Measurements from ENCODE around the gene ANKRD31.
"Not testable (repeated sequence)": the region's sequence is repeated elsewhere in the genome, so short reads cannot be mapped to it uniquely, and the experiment has no call there.

ANKRD31 gene, protein sequence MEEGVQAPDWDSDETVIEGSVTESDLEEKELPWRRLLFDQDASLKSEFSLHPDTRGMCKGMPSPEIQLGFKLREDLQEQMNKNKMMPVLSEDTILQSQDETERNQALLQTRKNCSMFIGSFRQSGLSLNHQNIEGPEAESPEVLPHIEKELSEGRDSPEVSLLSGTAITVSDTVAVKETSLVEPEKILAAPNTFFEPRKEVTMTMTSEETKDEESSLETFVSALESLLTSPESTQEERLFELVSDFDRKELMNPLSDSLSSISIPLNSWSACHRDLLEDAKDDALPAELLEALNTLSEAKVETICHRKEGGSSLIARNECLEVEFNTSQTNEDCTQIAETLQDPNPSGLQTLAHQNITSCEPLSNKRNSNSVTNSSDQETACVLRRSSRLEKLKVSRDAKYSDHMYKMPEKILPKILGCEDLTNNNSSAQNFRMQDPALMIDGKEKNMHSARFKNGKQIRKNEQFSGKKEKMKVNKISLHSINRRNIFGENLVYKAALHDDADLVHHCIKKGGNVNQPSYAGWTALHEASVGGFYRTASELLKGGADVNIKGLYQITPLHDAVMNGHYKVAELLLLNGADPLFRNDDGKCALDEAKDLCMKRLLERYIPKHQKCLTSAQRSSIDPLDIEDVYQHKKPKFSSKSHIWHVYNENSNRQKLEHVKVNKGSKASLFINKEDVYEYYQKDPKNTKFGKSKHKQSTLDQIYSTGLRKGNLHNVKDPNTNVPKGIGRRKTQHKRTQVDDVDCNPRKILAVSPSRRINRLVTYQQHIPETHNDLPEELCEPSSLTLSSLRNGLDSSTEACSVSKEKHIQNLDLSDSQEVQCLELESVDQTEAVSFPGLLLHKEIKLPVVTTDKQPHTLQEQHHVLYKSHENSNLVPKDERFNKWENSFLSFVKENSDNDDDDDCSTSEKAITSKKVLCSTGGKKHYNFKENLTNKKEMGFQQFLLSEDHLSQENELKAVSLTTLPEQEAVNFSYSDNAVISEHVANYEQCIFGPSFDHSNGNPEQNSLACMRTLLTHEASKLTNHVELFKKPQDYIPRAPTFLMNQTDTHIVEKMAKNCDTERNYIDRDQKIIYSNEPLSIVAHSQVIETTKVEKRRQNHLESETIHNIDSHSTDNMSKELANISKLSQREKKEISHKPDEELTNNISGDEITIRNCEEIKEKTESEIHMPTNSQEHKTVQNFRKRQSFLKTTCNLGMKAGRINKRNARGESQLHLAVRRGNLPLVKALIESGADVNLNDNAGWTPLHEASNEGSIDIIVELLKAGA (N-terminal part only)

GRCh38 chr5:75236322-75237316 is at the start of gene ANKRD31:
ANKRD31 (minus strand) TSS chr5:75236878; CDS start chr5:75236686, 192 bp downstream.
- FAIRE-seq (no peak), DNase-seq (ENCODE audit: insufficient read length, low spot score) (no peak)
- no peak for TF ChIP-seq POLR2A (IDR thresholded peaks at IDR 0.05; ENCODE audit: low read depth, low read length)

- DNase-seq (ENCODE audit: insufficient read length, low spot score) (no peak), FAIRE-seq (no peak)
- no peak for TF ChIP-seq POLR2A (IDR thresholded peaks at IDR 0.05; ENCODE audit: low read depth, low read length)
Observed at GRCh38 chr5:75286211-75286773, 49.6 kb upstream of the ANKRD31 start.

- no peak for TF ChIP-seq POLR2A (IDR thresholded peaks at IDR 0.05; ENCODE audit: low read depth, low read length)
- FAIRE-seq (no peak), DNase-seq (ENCODE audit: insufficient read length, low spot score) (no peak)
Observed at GRCh38 chr5:75282581-75282980, 45.9 kb upstream of the ANKRD31 start.

DNA sequence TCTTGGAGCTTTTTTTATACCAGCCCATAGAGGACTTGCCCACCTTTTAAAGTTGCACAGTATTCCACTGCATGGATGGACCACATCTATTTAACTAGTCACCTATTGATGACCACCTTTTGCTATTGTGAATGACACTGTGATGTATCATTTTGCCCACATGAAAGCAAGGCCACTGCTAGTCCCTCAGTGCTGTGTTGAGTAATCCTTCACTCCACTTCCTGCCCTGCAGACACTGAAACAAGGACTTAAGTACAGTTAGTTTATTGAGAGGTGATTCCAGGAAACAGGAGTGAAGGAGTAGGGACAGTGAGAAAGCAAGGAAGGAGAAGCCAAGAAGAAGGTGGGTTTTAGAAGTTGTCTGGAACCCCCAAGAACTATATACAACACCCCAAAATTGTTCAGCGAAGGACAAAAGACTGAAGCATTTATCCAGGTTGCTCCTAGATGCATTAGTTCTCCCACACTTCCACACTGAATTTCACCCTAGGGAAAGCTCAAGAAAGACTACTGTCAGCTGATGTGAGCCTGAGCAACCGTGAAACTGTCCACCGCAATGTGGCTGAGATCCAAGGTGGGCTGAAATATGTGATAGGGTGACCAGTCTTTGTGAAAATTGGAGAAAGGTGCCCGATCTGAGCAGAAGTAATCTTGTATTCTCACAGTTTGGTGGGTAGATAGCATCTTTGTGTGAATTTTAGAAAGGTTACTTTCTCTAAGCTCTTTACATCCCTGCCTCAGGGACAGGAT is 45.2 kb upstream of the ANKRD31 start:
- FAIRE-seq (no peak), DNase-seq (ENCODE audit: insufficient read length, low spot score) (no peak)
- no peak for TF ChIP-seq POLR2A (IDR thresholded peaks at IDR 0.05; ENCODE audit: low read depth, low read length)

DNA sequence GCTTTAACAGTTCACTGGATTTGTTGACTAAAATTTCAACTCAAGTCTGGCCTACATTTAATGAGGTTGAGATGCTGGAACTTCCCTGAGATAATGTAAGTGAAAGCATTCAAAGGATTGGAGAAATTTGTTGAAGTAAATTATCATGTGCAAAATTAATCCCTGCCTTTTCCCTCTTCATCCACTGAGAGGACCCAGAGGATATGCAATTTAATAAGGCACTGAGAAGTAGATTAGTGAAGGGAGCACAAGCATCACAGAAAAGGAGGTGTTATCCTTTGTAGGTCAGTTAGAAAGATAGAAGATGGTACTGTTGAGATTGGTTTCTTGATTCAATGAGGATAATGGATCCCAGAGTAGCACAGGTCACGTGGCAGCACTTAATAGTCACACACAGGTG is 42.6 kb upstream of the ANKRD31 start:
- DNase-seq (ENCODE audit: insufficient read length, low spot score) (no peak), FAIRE-seq (no peak)
- TF ChIP-seq POLR2A (IDR thresholded peaks at IDR 0.05; ENCODE audit: low read depth, low read length), result no peak

- FAIRE-seq (no peak), DNase-seq (ENCODE audit: insufficient read length, low spot score) (no peak)
- no peak for TF ChIP-seq POLR2A (IDR thresholded peaks at IDR 0.05; ENCODE audit: low read depth, low read length)
Observed at GRCh38 chr5:75277463-75277862, 40.8 kb upstream of the ANKRD31 start.

DNA sequence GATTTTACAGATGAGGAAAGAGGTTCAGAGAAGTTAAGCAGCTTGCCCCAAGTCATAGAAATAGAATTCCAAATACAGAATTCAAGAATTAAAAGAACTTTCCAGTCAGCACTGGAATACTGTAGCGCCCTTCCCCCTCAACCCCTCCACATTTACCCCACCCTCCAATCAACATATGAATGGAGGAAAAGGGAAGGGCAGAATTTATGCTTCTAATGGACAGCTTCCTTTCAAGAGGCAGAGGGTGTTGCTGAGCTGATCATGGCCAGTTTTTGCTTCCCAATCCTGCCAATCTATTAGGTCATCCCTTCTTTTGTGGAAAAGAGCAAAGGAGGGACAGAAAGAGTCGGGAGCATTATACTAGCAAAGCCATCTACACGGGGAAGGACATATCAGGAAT is 39.1 kb upstream of the ANKRD31 start:
- no peak for TF ChIP-seq POLR2A (IDR thresholded peaks at IDR 0.05; ENCODE audit: low read depth, low read length)
- no peak for FAIRE-seq
- DNase-seq (ENCODE audit: insufficient read length, low spot score), result no peak

DNA sequence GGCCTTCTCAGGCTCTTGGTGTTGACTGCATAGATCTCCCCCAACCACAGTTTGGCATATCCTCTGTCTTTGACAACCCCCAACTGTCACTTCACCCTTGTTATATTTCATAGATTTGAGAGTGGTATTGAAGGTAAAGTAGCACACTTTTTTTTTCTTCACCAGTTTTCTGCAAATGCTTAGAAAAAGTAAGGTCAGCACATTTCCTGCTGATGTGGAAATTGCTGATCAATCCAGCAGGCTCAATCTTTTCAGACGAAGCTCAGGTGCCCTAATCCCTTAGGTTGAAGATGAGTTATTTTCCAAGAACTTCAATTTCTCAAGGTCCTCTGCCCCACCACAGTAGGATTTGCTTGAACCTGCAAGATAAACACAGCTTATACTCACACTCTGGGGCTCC is 38.5 kb upstream of the ANKRD31 start:
- FAIRE-seq (no peak), DNase-seq (ENCODE audit: insufficient read length, low spot score) (no peak)
- no peak for TF ChIP-seq POLR2A (IDR thresholded peaks at IDR 0.05; ENCODE audit: low read depth, low read length)

DNA sequence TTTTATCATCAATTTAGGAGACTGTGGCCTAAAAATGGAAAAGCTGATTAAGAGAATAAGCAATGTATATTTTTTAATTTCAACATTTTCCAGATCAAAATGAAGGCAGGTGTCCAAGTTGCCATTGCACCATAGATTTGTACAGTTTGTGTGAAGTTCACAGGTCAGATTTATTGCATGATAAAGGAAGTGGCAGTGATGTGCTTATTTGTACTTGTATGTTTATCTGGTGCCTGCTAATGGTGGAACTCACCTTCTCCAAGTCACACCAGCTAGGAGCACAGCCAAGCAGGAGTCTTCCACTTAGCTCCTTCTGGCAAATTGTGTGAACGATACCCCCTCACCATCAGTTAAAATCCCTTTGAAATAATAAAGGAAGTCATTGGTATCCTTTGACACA is 37.8 kb upstream of the ANKRD31 start:
- no peak for FAIRE-seq
- no peak for DNase-seq (ENCODE audit: insufficient read length, low spot score)
- TF ChIP-seq POLR2A (IDR thresholded peaks at IDR 0.05; ENCODE audit: low read depth, low read length), result no peak

GRCh38 chr5:75270605-75271004 is 33.9 kb upstream of the ANKRD31 start:
- DNase-seq (ENCODE audit: insufficient read length, low spot score); FAIRE-seq: not testable (repeated sequence)

DNA sequence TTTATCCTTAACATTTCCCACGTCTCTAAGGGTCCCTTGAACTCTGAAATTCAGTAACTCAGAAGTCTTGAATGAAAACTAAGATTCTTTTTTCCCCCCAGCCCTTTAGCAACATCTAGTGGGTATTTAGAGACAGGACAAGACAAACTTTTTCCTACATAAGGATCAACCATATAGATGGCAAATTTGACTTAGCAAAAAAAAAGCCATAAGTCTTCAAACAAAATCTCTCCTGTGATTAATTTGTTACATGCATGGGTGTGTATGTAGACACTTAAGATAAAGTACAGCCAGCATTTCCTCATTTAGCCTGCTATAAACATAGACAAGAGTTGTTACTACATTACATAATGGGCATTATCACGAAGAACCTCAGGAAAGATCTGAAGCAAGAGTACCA is 29.1 kb upstream of the ANKRD31 start:
- FAIRE-seq, result no peak
- DNase-seq (ENCODE audit: insufficient read length, low spot score), result no peak
- TF ChIP-seq POLR2A (IDR thresholded peaks at IDR 0.05; ENCODE audit: low read depth, low read length), result no peak

GRCh38 chr5:75262271-75262670 is 25.6 kb upstream of the ANKRD31 start:
- DNase-seq (ENCODE audit: insufficient read length, low spot score), result no peak
- no peak for FAIRE-seq
- TF ChIP-seq POLR2A (IDR thresholded peaks at IDR 0.05; ENCODE audit: low read depth, low read length), result no peak
